PC-3 (cell line): ENCODE results near the gene TTF1.

ENCODE experiments used
- EZH2 ChIP-seq: fragments of 300-600 bp; sonication (generic); IDR thresholded peaks from one replicate; pipeline ENCODE4 v1.6.1; 2017; ENCODE audit warnings: antibody characterized with exemption, mild to moderate bottlenecking, low read length; ENCODE audit not compliant: unreplicated experiment
- EZH2phosphoT487 ChIP-seq: fragments of 300-600 bp; sonication (generic); IDR thresholded peaks from 2 replicates; pipeline ENCODE4 v1.6.1; 2018; ENCODE audit warnings: mild to moderate bottlenecking, antibody characterized with exemption, low read length, borderline replicate concordance
- TF ChIP-seq, protein P1 (sequence below): fragments of 300-600 bp; sonication (generic); conservative IDR thresholded peaks from 2 replicates; pipeline ENCODE4 v1.5.1; 2017; ENCODE audit warnings: antibody characterized with exemption, low read depth, mild to moderate bottlenecking, low read length

DNA sequence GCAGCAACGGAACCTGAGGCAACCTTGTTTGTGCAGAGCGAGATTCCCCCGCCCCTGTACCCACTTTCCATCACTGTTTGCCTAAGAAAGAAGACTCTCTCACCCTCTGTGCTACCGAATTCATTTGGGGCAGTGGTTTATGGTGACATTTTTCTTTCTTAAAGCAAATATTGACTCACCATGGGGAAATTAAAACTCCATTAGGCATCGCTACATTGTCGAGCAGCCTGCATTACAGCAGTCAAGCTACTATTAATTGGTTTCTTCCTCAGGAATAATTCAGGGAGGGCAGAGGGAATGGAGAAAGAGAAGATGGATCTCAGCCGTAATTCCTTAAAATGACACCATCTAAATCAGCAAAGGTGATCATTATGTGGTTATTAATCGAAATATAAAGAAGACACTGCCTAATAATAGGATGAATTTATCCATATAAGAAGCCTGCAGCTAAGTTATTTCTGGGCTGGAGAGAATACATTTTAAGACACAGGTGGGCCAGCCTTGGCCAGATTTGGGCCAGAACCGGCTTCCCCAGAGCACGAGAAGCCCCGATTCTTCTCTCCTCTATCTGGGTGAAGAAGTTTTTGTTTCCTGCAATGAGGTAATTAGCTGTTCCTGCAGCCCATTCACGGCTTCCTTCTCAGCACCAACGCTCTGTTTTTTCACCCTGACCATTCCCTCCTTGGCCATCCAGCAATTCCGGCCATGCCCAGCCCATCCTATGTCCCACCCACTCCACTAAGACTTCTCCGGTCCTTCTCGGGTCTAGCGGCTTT, 20.2 kb upstream of the TTF1 start:
- TF ChIP-seq, protein P1, sequence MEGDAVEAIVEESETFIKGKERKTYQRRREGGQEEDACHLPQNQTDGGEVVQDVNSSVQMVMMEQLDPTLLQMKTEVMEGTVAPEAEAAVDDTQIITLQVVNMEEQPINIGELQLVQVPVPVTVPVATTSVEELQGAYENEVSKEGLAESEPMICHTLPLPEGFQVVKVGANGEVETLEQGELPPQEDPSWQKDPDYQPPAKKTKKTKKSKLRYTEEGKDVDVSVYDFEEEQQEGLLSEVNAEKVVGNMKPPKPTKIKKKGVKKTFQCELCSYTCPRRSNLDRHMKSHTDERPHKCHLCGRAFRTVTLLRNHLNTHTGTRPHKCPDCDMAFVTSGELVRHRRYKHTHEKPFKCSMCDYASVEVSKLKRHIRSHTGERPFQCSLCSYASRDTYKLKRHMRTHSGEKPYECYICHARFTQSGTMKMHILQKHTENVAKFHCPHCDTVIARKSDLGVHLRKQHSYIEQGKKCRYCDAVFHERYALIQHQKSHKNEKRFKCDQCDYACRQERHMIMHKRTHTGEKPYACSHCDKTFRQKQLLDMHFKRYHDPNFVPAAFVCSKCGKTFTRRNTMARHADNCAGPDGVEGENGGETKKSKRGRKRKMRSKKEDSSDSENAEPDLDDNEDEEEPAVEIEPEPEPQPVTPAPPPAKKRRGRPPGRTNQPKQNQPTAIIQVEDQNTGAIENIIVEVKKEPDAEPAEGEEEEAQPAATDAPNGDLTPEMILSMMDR, result no peak
- TF ChIP-seq EZH2, result no peak
- TF ChIP-seq EZH2phosphoT487, result no peak
